K562 (cell line): Measurements from ENCODE around the gene MGA. TPM values are rescaled to one million over a fixed set of nuclear protein-coding genes. Genes with fewer than 3 reads are reported as not detected.

Experiments
- ATAC-seq: fragments of 200-7000 bp; cut with Tn5 transposase; 3 replicates; pipeline ENCODE4 v1.9.1; 2020; ENCODE audit warnings: moderate library complexity
- BruUV-seq: library from RNA; stranded (reverse); fragments of 400-500 nt; replicated peaks from 2 replicates; lab custom pipeline; 2021; lab: Mats Ljungman, UMichigan
- CTCF ChIA-PET: fragments of 300-600 bp; formaldehyde crosslinking; extraction: SDS; loops from one replicate; lab custom pipeline; 2021; ENCODE audit warnings: low intra/inter-chr PET ratio; lab: Yijun Ruan, JAX
- POLR2A ChIA-PET: fragments of 300-600, 350-650 bp; sonication (Branson Sonifier 250); formaldehyde crosslinking; extraction: SDS; loops from one replicate; lab custom pipeline; 2021; ENCODE audit warnings: antibody characterized with exemption, inconsistent platforms; lab: Yijun Ruan, JAX
- DNase-seq, 4 experiments: peaks; one replicate each; pipeline versions ENCODE4 v3.0.0 to v3.0.0-alpha.2; 2011 to 2018; ENCODE audit warnings: low spot score in 3 of 4, mixed read lengths in 3 of 4; ENCODE audit errors: extremely low read depth in 1 of 4
- FAIRE-seq: peaks from 2 replicates; lab custom pipeline; 2011; peaks lifted over from hg19 to GRCh38; lab: Jason Lieb, UNC
- H2AFZ ChIP-seq: 2 replicates; pipeline ENCODE4 v1.6.0; 2011; ENCODE audit warnings: low read depth, low read length, control low read depth, inconsistent platforms
- H3K27ac ChIP-seq: fragments of 200-600 bp; 3 replicates; pipeline ENCODE4 v1.8.0; 2011; ENCODE audit warnings: low read depth, mild to moderate bottlenecking, control low read depth, inconsistent platforms, low read length, moderate library complexity, mixed read lengths; ENCODE audit errors: extremely low read depth
- H3K27me3 ChIP-seq, 2 experiments: fragments of 300-600 bp in 1 of 2; 2 replicates in 1 of 2; 3 replicates in 1 of 2; pipeline versions ENCODE4 v1.6.0 to v1.8.0; 2011; ENCODE audit warnings: inconsistent platforms in 2 of 2, low read length in 2 of 2, mild to moderate bottlenecking in 1 of 2, mixed read lengths in 1 of 2, moderate library complexity in 1 of 2; ENCODE audit not compliant: control insufficient read depth in 2 of 2, insufficient read depth in 2 of 2
- H3K36me3 ChIP-seq: fragments of 300-600 bp; 3 replicates; pipeline ENCODE4 v1.8.0; 2011; ENCODE audit warnings: mild to moderate bottlenecking, low read length, inconsistent platforms; ENCODE audit not compliant: control insufficient read depth, insufficient read depth
- H3K4me1 ChIP-seq, 2 experiments: fragments of 200-600 bp in 1 of 2; replicated peaks in 1 of 2; 2 replicates in 1 of 2; 3 replicates in 1 of 2; pipeline versions ENCODE4 v1.5.1 to v1.8.0; 2011; ENCODE audit warnings: inconsistent platforms in 2 of 2, low read length in 2 of 2, mild to moderate bottlenecking in 1 of 2, mixed read lengths in 1 of 2, moderate library complexity in 1 of 2; ENCODE audit not compliant: control insufficient read depth in 2 of 2, insufficient read depth in 2 of 2
- H3K4me2 ChIP-seq: 2 replicates; pipeline ENCODE4 v1.6.1; 2011; ENCODE audit warnings: low read length, control low read depth, inconsistent platforms, mixed read lengths; ENCODE audit not compliant: insufficient read depth
- H3K4me3 ChIP-seq: fragments of 200-600 bp; sonication (generic), shearing (Covaris generic); 2 replicates; pipeline ENCODE4 v1.5.1; 2016; ENCODE audit warnings: control low read depth, inconsistent platforms
- H3K79me2 ChIP-seq: fragments of 200-600 bp; 3 replicates; pipeline ENCODE4 v1.8.0; 2011; ENCODE audit warnings: low read length, inconsistent platforms; ENCODE audit not compliant: control insufficient read depth, insufficient read depth
- H3K9ac ChIP-seq, 2 experiments: 2 replicates each; pipeline versions ENCODE4 v1.6.0 to v1.6.1; 2011; ENCODE audit warnings: low read depth in 2 of 2, low read length in 2 of 2, control low read depth in 1 of 2, inconsistent platforms in 1 of 2, mild to moderate bottlenecking in 1 of 2, mixed read lengths in 1 of 2; ENCODE audit not compliant: insufficient read depth in 1 of 2
- H3K9me1 ChIP-seq: one replicate; pipeline ENCODE4 v1.6.0; 2011; ENCODE audit warnings: inconsistent platforms, mild to moderate bottlenecking, low read length, moderate library complexity; ENCODE audit not compliant: control insufficient read depth, insufficient read depth
- H3K9me3 ChIP-seq: replicated peaks from 2 replicates; pipeline ENCODE4 v1.5.1; 2011; ENCODE audit warnings: low read depth, low read length, inconsistent platforms; ENCODE audit not compliant: control insufficient read depth, insufficient read depth
- H4K20me1 ChIP-seq: replicated peaks from 2 replicates; pipeline ENCODE4 v1.6.1; 2011; ENCODE audit warnings: low read length, inconsistent platforms, mixed read lengths; ENCODE audit not compliant: control insufficient read depth, insufficient read depth
- EWSR1 ChIP-seq: fragments of 450-650 bp; IDR thresholded peaks from 2 replicates; pipeline ENCODE4 v1.6.1; 2018; ENCODE audit warnings: borderline replicate concordance, mild to moderate bottlenecking, low read depth, moderate library complexity; ENCODE audit not compliant: partially characterized antibody
- FOS ChIP-seq: IDR thresholded peaks from 3 replicates; pipeline ENCODE4 v1.6.1; 2011; ENCODE audit not compliant: insufficient read length; ENCODE audit errors: extremely low read depth
- GABPB1 ChIP-seq: sonication (generic); formaldehyde crosslinking; IDR thresholded peaks from 2 replicates; pipeline ENCODE4 v1.8.0; 2022; ENCODE audit warnings: mild to moderate bottlenecking, missing genetic modification reagents
- HIVEP1 ChIP-seq: fragments of 250-450 bp; sonication (Bioruptor Pico); IDR thresholded peaks from 2 replicates; pipeline ENCODE4 v1.4.0; 2020; ENCODE audit warnings: mild to moderate bottlenecking
- L3MBTL2 ChIP-seq: fragments of 450-650 bp; IDR thresholded peaks from 2 replicates; pipeline ENCODE4 v1.6.1; 2016; ENCODE audit warnings: mild to moderate bottlenecking, moderate library complexity
- MIER1 ChIP-seq: fragments of 450-650 bp; IDR thresholded peaks from 2 replicates; pipeline ENCODE4 v1.6.1; 2016; ENCODE audit warnings: antibody characterized with exemption, mild to moderate bottlenecking, low read depth
- TEAD4 ChIP-seq, 2 experiments: sonication (generic) in 1 of 2; formaldehyde crosslinking in 1 of 2; IDR thresholded peaks; 2 replicates each; pipeline versions ENCODE4 v1.6.1 to v1.8.0; 2012 to 2022; ENCODE audit warnings: borderline replicate concordance in 1 of 2, inconsistent platforms in 1 of 2, low read length in 1 of 2, mild to moderate bottlenecking in 1 of 2, missing genetic modification reagents in 1 of 2
- ZBTB1 ChIP-seq: sonication (generic); formaldehyde crosslinking; IDR thresholded peaks from 2 replicates; pipeline ENCODE4 v1.8.1; 2023; ENCODE audit warnings: missing genetic modification reagents, low read depth, mild to moderate bottlenecking, borderline replicate concordance
- ZNF551 ChIP-seq: fragments of 250-450 bp; sonication (Bioruptor Pico); IDR thresholded peaks from 2 replicates; pipeline ENCODE4 v1.5.0; 2021; ENCODE audit warnings: mild to moderate bottlenecking, moderate library complexity
- WGBS: fragments of 100-300 bp; shearing (Covaris generic); methylation state at CpG from one replicate; pipeline ENCODE4 v1.1.6; 2016; ENCODE audit warnings: low coverage, mixed read lengths; ENCODE audit not compliant: insufficient coverage; ENCODE audit errors: missing lambda C conversion rate; 5-methylcytosine and 5-hydroxymethylcytosine counted together
- in situ Hi-C: fragments of 300-500 bp; cut with MboI; formaldehyde crosslinking; loops from 4 replicates; pipeline ENCODE4 v1.15.0; 2018; ENCODE audit warnings: inconsistent platforms, mixed read lengths
- intact Hi-C: fragments of 100-400 bp; cut with micrococcal nuclease; formaldehyde crosslinking; loops from 2 replicates; pipeline ENCODE4 v1.14.2; 2022
- polyA plus RNA-seq, 8 experiments: library from polyadenylated mRNA; depleted of rRNA in 4 of 8; stranded (reverse) in 5 of 8; unstranded in 3 of 8; fragments of >200 nt; fragmentation: Nextera tagmentation in 2 of 8; fragmentation: Illumina TruSeq in 1 of 8; extraction: Ambion mirVana in 2 of 8; extraction: Trizol in 1 of 8; gene quantifications; 2 replicates each; pipeline versions ENCODE4 v1.2.1 to v1.2.3, GENCODE V29; 2011 to 2014; ENCODE audit warnings: inconsistent platforms in 1 of 8, missing spikeins in 1 of 8
- total RNA-seq, 7 experiments: library from RNA; depleted of rRNA in 6 of 7; stranded (reverse); fragments of >200 nt in 6 of 7; fragmentation: Illumina TruSeq in 2 of 7; extraction: Trizol in 2 of 7; gene quantifications; 2 replicates each; pipeline versions ENCODE4 v1.2.1 to v1.2.3, GENCODE V29; 2011 to 2021; ENCODE audit warnings: low replicate concordance in 1 of 7
- TF ChIP-seq, protein P1 (sequence below): fragments of 250-450 bp; sonication (Bioruptor Pico); IDR thresholded peaks from 2 replicates; pipeline ENCODE4 v1.4.0; 2020; ENCODE audit warnings: mild to moderate bottlenecking, moderate library complexity
- TF ChIP-seq, protein P2 (sequence below): fragments of 450-650 bp; formaldehyde crosslinking; IDR thresholded peaks from 2 replicates; pipeline ENCODE4 v1.4.0; 2020; ENCODE audit warnings: mild to moderate bottlenecking, moderate library complexity
- TF ChIP-seq, protein P3 (sequence below), 2 experiments: IDR thresholded peaks; 2 replicates each; pipeline ENCODE4 v1.6.1; 2012; ENCODE audit warnings: improper control_type of control experiment in 2 of 2, low read depth in 2 of 2, low read length in 2 of 2, borderline replicate concordance in 1 of 2

The MGA gene
- total and polyA plus RNA-seq, 9 of the 15 experiments (the other 6 are each of a cell fraction or from before 2014, with no cell fraction given), result 4.7 to 56.1 (median 21.1) TPM

DNA sequence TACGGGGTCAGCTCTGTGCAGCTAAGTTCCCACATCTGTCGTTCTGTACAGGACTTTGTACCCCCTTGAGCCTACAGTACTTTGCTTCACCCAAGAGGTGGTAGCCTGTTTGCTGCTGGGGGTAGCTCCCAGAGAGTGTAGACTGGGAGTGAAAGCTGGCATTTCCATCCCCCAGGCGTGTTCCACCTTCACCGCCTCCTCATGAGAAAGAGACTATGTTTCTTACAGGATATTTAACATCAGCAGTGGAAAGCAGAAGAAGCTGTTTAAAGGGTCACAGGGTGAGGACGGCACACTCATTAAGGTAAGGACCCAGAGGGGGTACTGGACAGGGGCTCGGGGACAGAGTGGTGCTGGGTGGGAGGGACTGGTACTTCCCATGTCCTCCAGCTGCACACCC, 157.6 kb downstream of the MGA start:
- BruUV-seq, result no TSS peak
- Histone ChIP-seq H3K27me3 (no peaks in the 10 kb centered on the region), H3K4me3 (no peak overlapping the region), H3K9me1 (no peaks in the 10 kb centered on the region), H3K9ac (no peak overlapping the region), H3K9me3 (no peaks in the 10 kb centered on the region), H3K4me2 (no peak overlapping the region), H3K36me3 (peaks cover 11% of the 10 kb centered on the region; the same call in 2 of the 3 replicates), H2AFZ (no peak overlapping the region)
- intact Hi-C loops, result no loop called here
- ATAC-seq, result no peak
- in situ Hi-C loops, result loop anchor here (10.0 to 25.0 kb wide), 2 partner anchors 213 to 355 kb away; no protein-coding TSS in a partner anchor
- TF ChIP-seq TEAD4 (IDR thresholded peaks at IDR 0.05; ENCODE audit: low read length) (no peak), TEAD4 (CRISPR knock-in tag; IDR thresholded peaks at IDR 0.05; ENCODE audit: borderline replicate concordance) (no peak), GABPB1 (CRISPR knock-in tag) (no peak), MIER1 (no peak), L3MBTL2 (no peak), ZBTB1 (CRISPR knock-in tag) (no peak), ZNF551 (CRISPR knock-in tag) (no peak), HIVEP1 (CRISPR knock-in tag) (no peak), EWSR1 (no peak), FOS (no peak)
- TF ChIP-seq, protein P1, sequence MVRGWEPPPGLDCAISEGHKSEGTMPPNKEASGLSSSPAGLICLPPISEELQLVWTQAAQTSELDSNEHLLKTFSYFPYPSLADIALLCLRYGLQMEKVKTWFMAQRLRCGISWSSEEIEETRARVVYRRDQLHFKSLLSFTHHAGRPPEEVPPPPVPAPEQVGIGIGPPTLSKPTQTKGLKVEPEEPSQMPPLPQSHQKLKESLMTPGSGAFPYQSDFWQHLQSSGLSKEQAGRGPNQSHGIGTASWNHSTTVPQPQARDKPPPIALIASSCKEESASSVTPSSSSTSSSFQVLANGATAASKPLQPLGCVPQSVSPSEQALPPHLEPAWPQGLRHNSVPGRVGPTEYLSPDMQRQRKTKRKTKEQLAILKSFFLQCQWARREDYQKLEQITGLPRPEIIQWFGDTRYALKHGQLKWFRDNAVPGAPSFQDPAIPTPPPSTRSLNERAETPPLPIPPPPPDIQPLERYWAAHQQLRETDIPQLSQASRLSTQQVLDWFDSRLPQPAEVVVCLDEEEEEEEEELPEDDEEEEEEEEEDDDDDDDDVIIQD (CRISPR knock-in tag), result no peak
- TF ChIP-seq, protein P2, sequence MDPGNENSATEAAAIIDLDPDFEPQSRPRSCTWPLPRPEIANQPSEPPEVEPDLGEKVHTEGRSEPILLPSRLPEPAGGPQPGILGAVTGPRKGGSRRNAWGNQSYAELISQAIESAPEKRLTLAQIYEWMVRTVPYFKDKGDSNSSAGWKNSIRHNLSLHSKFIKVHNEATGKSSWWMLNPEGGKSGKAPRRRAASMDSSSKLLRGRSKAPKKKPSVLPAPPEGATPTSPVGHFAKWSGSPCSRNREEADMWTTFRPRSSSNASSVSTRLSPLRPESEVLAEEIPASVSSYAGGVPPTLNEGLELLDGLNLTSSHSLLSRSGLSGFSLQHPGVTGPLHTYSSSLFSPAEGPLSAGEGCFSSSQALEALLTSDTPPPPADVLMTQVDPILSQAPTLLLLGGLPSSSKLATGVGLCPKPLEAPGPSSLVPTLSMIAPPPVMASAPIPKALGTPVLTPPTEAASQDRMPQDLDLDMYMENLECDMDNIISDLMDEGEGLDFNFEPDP (CRISPR knock-in tag), result no peak
- TF ChIP-seq, protein P3, sequence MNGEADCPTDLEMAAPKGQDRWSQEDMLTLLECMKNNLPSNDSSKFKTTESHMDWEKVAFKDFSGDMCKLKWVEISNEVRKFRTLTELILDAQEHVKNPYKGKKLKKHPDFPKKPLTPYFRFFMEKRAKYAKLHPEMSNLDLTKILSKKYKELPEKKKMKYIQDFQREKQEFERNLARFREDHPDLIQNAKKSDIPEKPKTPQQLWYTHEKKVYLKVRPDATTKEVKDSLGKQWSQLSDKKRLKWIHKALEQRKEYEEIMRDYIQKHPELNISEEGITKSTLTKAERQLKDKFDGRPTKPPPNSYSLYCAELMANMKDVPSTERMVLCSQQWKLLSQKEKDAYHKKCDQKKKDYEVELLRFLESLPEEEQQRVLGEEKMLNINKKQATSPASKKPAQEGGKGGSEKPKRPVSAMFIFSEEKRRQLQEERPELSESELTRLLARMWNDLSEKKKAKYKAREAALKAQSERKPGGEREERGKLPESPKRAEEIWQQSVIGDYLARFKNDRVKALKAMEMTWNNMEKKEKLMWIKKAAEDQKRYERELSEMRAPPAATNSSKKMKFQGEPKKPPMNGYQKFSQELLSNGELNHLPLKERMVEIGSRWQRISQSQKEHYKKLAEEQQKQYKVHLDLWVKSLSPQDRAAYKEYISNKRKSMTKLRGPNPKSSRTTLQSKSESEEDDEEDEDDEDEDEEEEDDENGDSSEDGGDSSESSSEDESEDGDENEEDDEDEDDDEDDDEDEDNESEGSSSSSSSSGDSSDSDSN (IDR thresholded peaks at IDR 0.05; ENCODE audit: borderline replicate concordance in 1 of 2, low read depth in 2 of 2, low read length in 2 of 2), result no peak
- TF ChIP-seq, all 486 proteins: peak for 0
- DNase-seq (no peak), FAIRE-seq (no peak)
- ChIA-PET CTCF (no interaction called here), POLR2A (interaction anchor here (0.6 to 1.3 kb wide), 3 partner anchors 35 to 109 kb away, joined by 3 read pairs; partner anchors contain the start of gene MAPKBP1)
- Histone ChIP-seq H3K79me2 (no peaks in the 10 kb centered on the region), H3K4me1 (peaks cover 0 to 3% of the 10 kb centered on the region in 2 experiments; a peak in 1 of 5 replicates), H4K20me1 (0 out of 2 replicates have a peak, but pooled peaks cover 4% of the 10 kb centered on the region), H3K27ac (no peak overlapping the region)
- WGBS, result 66% methylated on average over 6 of the region's 6 CpGs
